ENCODE data around the gene GPHN.

GPHN gene

GRCh38 chr14:66600416-66600815 is 92.5 kb downstream of the GPHN start:
- DNase-seq (ENCODE audit: low read depth in 2 of 2), result no peak

DNA sequence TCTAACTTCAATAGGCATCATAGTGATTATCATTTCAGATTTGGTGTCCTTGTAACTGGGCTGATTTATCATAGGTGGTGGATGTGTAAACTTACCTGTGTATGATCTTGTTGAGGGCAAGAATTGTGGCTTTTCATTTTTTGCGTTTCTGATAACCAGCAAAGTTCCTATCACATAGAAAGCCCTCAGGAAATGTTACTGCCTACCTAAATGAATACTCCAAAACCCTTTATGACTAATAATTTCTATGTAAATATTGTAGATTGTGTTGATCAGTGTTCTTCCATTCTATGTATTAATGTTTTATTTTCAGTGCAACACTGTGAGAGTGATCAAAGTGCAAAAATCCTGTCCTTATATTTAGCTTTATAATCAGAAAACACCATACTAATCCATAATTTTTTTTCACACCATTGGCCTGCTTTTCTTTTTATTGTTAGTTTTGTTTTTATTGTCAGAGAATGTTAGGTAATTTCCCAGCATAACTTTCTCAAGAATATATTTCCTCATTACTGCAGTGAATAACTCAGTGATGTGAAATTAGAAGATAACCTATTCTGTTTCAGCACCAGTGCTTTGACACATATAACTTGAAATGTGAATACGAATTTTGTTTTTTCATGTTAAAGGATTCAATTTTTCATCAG is 94.1 kb downstream of the GPHN start:
- DNase-seq (ENCODE audit: low read depth in 2 of 2), result no peak

- no peak for DNase-seq (ENCODE audit: low read depth in 2 of 2)
Measured at GRCh38 chr14:66603945-66604344, 96.0 kb downstream of the GPHN start.

DNA sequence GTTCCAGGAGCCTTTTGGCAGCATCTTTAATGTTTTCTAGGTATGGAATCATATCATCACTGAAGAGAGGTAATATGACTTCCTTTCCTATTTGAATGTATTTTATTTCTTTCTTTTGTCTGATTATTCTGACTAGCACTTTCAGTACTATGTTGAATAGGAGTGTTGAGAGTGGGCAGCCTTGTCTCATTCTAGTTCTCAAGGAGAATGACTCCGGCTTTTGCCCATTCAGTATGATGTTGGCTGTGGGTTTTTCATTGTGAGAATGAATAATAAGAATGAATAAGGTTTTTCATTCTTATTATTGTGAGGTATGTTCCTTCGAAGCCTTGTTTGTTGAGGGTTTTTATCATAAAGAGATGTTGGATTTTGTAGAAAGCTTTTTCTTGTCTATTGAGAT is 98.9 kb downstream of the GPHN start:
- no peak for DNase-seq (ENCODE audit: low read depth in 2 of 2)

DNA sequence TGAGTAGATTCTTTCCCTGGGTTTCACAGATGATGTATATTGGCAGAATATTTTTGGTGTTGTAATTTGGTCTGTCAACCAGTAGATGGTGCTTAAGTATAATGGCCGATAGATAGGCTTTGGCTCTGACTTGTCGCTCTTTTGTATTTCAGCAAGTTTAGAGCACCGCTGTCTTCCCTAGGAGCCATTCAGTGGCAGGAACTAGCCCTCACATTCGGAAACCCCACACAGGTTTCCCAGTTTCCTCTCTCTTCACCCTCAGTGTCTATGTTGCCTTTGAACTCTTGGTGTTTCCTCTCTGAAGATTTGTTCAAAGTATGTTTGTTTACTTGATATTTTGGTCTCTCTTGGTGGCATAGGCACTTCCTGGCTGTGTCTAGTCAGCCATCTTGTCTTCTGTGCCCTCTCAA is 102.2 kb downstream of the GPHN start:
- DNase-seq (ENCODE audit: low read depth in 2 of 2), result no peak

DNA sequence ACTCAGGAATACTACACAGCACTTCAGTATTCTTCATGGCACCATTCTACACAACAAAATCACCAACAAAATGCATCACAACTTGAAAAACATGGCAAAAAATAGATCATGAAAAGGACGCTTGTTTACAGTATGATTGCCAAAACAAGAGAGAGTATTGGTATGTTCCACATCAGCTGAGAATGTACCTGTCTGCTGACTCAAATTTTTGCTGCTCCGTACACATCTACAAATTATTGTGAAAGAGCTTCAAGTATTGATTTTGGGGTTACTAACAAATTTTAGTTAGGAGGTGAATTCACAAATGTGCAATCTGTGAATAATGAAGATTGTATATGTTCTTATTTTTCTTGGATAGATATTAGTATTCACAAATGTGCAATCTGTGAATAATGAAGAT is 105.4 kb downstream of the GPHN start:
- no peak for DNase-seq (ENCODE audit: low read depth in 2 of 2)

- DNase-seq (ENCODE audit: low read depth in 2 of 2), result no peak
Measured at GRCh38 chr14:66619952-66620351, 112.0 kb downstream of the GPHN start.

DNA sequence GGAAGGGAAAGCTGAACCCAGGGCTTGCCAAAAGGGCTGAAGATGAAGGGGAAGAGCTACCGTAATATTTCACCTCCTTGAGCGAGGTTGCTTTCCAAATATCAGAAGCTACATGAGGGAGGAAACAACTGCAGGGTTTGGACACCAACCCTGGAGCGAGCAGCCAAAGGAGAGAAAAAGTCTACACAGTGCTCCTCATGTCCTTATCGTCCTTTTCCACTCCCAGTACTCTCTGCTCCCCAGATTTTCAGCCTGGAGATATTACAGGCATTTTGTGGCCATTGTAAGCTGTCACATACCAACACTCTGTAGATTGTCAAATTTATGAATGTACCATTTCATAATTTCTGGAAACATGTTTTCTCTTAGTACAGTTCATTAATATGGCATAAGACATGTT is 115.9 kb downstream of the GPHN start:
- no peak for DNase-seq (ENCODE audit: low read depth in 2 of 2)

GRCh38 chr14:66624336-66624937 is 116.5 kb downstream of the GPHN start:
- no peak for DNase-seq (ENCODE audit: low read depth in 2 of 2)

GRCh38 chr14:66628636-66629035 is 120.7 kb downstream of the GPHN start:
- no peak for DNase-seq (ENCODE audit: low read depth in 2 of 2)

DNA sequence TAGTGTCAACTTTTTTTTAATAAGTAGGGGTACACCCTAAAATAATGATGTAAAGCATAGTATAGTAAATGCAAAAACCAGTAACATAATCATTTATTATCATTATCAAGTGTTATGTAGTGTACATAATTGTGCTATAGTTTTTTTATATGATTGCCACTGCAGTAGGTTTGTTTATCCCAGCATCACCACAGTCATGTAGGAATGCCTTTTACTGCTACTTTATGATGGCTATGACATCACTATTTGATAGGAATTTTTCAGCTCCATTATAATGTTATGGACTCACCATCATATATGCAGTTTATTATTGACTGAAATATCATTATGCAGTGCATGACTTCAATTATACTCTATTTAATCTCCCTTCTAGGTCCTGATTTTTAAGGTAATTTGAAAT is 121.6 kb downstream of the GPHN start:
- DNase-seq (ENCODE audit: low read depth in 2 of 2), result no peak

- no peak for DNase-seq (ENCODE audit: low read depth in 2 of 2)
Measured at GRCh38 chr14:66634876-66635275, 126.9 kb downstream of the GPHN start.

- DNase-seq (ENCODE audit: low read depth in 2 of 2), result no peak
Measured at GRCh38 chr14:66635435-66635834, 127.5 kb downstream of the GPHN start.

GRCh38 chr14:66636240-66636639 is 128.3 kb downstream of the GPHN start:
- no peak for DNase-seq (ENCODE audit: low read depth in 2 of 2)

DNA sequence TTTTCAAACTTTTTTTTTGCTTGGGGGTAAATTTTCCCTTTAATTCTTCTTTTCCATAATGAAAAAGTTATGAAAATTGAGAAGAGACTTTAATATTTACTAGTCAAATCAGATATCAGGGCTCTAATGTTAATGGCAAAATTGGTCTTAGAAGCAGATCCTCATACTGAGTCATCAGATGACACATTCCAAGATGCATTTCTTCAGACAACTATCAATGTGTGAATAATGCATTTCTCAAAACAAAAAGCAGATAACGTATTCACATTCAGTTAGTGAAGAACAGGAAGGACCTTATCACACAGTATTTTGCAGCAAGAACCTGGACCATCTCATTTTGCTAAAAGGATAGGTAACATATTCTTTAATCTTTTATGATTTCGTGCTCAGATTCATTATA is 130.7 kb downstream of the GPHN start:
- DNase-seq (ENCODE audit: low read depth in 2 of 2), result no peak

- DNase-seq (ENCODE audit: low read depth in 2 of 2), result no peak
Measured at GRCh38 chr14:66641861-66642635, 134.1 kb downstream of the GPHN start.

DNA sequence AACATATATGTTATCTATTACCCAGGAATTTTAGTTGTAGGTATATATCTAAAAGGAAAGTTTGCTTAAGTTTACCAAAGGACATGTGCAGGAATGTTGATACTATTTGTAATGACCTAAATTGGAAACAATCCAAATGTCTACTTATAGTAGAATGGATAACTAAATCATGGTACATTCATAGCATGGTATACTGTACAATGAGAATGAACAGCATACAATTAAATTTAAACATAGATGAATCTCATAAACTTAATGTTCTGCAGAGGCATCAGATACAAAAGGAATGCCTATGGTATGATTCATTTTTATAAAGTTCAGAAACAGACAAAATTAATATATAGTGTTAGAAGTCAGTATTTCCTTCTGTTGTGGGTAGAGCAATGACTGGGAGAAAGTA is 135.4 kb downstream of the GPHN start:
- DNase-seq (ENCODE audit: low read depth in 2 of 2), result no peak

GRCh38 chr14:66645716-66646115 is 137.8 kb downstream of the GPHN start:
- DNase-seq (ENCODE audit: low read depth in 2 of 2), result no peak

GRCh38 chr14:66649498-66649897 is 141.6 kb downstream of the GPHN start:
- DNase-seq (ENCODE audit: low read depth in 2 of 2), result no peak

DNA sequence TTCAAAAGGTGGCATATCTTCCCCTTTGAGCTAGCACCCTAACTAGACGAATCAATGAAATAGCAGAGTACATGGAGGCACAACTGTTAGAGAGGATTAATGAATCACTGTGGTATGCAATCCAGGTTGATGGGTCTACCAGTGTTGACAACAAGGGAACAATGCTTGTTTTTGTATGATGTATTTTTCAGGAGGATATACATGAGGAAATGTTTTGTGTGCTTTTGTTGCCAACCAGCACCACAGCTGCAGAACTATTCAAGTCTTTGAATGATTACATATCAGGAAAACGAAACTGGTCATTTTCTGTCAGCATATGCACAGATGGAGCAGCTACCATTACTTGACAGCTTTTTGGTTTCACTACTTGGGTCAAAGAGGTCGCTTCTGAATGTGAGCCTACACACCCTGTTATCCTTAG is 142.6 kb downstream of the GPHN start:
- no peak for DNase-seq (ENCODE audit: low read depth in 2 of 2)

DNA sequence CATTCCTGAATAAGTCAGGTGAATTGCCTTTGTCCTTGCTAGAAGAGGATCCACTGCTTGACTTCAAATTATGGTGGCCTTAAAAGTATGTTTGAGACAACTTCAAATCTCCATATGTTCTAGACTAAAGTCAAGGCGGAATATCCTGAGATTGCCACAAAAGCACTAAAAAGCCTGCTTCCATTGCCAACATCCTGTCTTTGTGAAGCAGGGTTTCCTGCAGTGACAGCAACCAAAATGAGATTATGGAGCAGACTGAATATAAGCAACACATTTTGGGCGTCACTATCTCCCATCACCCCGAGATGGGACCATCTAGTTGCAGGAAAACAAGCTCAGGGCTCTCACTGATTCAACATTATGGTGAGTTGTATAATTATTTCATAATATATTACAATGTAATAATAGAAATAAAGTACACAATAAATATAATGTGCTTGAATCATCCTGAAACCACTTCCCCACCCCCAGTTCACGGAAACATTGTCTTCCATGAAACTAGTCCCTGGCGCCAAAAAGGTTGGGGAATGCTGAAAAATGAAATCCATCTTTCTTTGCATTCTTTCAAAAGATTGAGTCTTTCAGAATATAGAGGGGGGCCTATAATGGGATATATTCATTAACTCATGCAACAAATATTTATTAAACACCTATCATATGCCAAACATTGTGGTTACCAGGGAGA is 143.7 kb downstream of the GPHN start:
- DNase-seq (ENCODE audit: low read depth in 2 of 2), result no peak

- DNase-seq (ENCODE audit: low read depth in 2 of 2), result no peak
Measured at GRCh38 chr14:66652525-66653106, 144.7 kb downstream of the GPHN start.
